Gastroesophageal sphincter (tissue), 2 donors: ENCODE data around the gene ARID3A.

ENCODE experiments used
- POLR2A ChIP-seq, 2 donors: fragments of 450-650 bp; IDR thresholded peaks; one replicate each; pipeline ENCODE4 v1.6.1; 2017; ENCODE audit warnings: antibody characterized with exemption in 2 of 2, mild to moderate bottlenecking in 2 of 2, moderate library complexity in 1 of 2
- POLR2AphosphoS5 ChIP-seq: sonication (generic); formaldehyde crosslinking; IDR thresholded peaks from one replicate; pipeline ENCODE4 v1.6.1; 2017; ENCODE audit warnings: antibody characterized with exemption

DNA sequence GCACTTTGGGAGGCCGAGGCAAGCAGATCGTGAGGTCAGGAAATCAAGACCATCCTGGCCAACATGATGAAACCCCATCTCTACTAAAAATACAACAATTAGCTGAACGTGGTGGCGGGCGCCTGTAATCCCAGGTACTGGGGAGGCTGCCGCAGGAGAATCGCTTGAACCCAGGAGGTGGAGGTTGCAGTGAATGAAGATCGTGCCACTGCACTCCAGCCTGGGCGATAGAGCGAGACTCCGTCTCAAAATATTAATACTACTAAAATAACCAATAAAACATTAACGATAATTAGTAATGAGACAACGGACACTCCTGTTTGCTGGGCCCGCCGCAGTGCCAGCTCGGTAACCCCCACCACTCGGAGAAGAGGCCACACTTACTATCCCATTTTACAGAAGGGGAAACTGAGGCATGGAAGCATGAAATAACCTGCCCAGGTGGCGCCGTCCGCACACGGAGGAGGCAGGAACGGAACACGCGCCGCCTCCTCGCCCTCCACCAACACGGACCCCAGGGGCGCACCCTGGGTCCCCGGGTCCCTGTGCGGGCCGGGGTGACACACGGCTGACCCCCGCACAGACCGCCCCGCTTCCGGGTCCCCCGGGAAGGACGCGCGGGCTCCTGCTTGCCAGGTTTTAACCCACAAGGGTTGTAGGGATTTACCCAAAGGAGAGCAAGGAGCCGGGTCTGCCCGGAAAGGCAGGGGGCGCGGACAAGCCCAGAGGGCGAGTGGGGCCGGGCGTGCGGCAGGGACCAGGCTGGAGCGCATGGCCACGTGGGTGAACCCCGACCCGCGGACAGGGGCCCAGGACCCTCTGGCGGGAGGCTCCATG lies 14.4 kb upstream of the ARID3A start:
- TF ChIP-seq POLR2AphosphoS5 (no peak), POLR2A (IDR thresholded peaks at IDR 0.05) (no peak)
